HEK293T (cell line): ENCODE measurements around the gene IQCN.

ENCODE experiments used
- ARNT ChIP-seq: fragments of 450-650 bp; IDR thresholded peaks from 2 replicates; pipeline ENCODE4 v1.6.1; 2017; ENCODE audit warnings: mild to moderate bottlenecking
- BHLHE40 ChIP-seq: fragments of 450-650 bp; IDR thresholded peaks from 2 replicates; pipeline ENCODE4 v1.6.1; 2016; ENCODE audit warnings: mild to moderate bottlenecking, moderate library complexity, borderline replicate concordance
- CTBP1 ChIP-seq: fragments of 450-650 bp; IDR thresholded peaks from 2 replicates; pipeline ENCODE4 v1.6.1; 2016; ENCODE audit warnings: borderline replicate concordance
- ELF4 ChIP-seq: fragments of 450-650 bp; IDR thresholded peaks from 2 replicates; pipeline ENCODE4 v1.6.1; 2017; ENCODE audit warnings: antibody characterized with exemption
- FOXM1 ChIP-seq: fragments of 450-650 bp; IDR thresholded peaks from 2 replicates; pipeline ENCODE4 v1.6.1; 2017; ENCODE audit warnings: mild to moderate bottlenecking, borderline replicate concordance
- HDGF ChIP-seq: fragments of 450-650 bp; IDR thresholded peaks from 2 replicates; pipeline ENCODE4 v1.6.1; 2017; ENCODE audit warnings: antibody characterized with exemption, borderline replicate concordance
- NFRKB ChIP-seq: fragments of 450-650 bp; IDR thresholded peaks from 2 replicates; pipeline ENCODE4 v1.6.1; 2016; ENCODE audit warnings: mild to moderate bottlenecking, moderate library complexity
- SP1 ChIP-seq: fragments of 450-650 bp; IDR thresholded peaks from 2 replicates; pipeline ENCODE4 v1.6.1; 2017
- SUZ12 ChIP-seq: fragments of 450-650 bp; IDR thresholded peaks from 2 replicates; pipeline ENCODE4 v1.6.1; 2016; ENCODE audit warnings: mild to moderate bottlenecking
- TARDBP ChIP-seq: fragments of 450-650 bp; IDR thresholded peaks from 2 replicates; pipeline ENCODE4 v1.6.1; 2016
- ZNF384 ChIP-seq: fragments of 450-650 bp; IDR thresholded peaks from 2 replicates; pipeline ENCODE4 v1.6.1; 2016

- TF ChIP-seq CTBP1 = no peak
- no peak for TF ChIP-seq SP1
- TF ChIP-seq ELF4 = no peak
- TF ChIP-seq ZNF384 = no peak
- no peak for TF ChIP-seq TARDBP
- TF ChIP-seq FOXM1 = no peak
- TF ChIP-seq SUZ12 = no peak
- TF ChIP-seq BHLHE40 = no peak
- no peak for TF ChIP-seq HDGF
- no peak for TF ChIP-seq ARNT
- no peak for TF ChIP-seq NFRKB
These were observed 9.2 kb downstream of the IQCN start for GRCh38 chr19:18264971-18265540.
